ENCODE results near the gene CSAD.
A peak's percentile ranks its signal among the peaks of the same experiment; 100 is the strongest.
"Not testable (repeated sequence)": the region's sequence is repeated elsewhere in the genome, so short reads cannot be mapped to it uniquely, and the experiment has no call there.

Gene CSAD

GRCh38 chr12:53218551-53219291 lies 38.0 kb upstream of the CSAD start:
- DNase-seq (ENCODE audit: low read depth in 2 of 2) = no peak

GRCh38 chr12:53217931-53218307 lies 37.2 kb upstream of the CSAD start:
- no peak for DNase-seq (ENCODE audit: low read depth in 2 of 2)

- DNase-seq (ENCODE audit: low read depth in 2 of 2) = no peak
These were observed 36.6 kb upstream of the CSAD start for GRCh38 chr12:53217051-53217930.

- DNase-seq (ENCODE audit: low read depth in 2 of 2) = no peak
These were observed 34.8 kb upstream of the CSAD start for GRCh38 chr12:53215497-53215896.

GRCh38 chr12:53214687-53215455 lies 34.1 kb upstream of the CSAD start:
- no peak for DNase-seq (ENCODE audit: low read depth in 2 of 2)

- DNase-seq (ENCODE audit: low read depth in 2 of 2) = no peak
These were observed 33.5 kb upstream of the CSAD start for GRCh38 chr12:53214221-53214620.

- no peak for DNase-seq (ENCODE audit: low read depth in 2 of 2)
These were observed 32.6 kb upstream of the CSAD start for GRCh38 chr12:53213348-53213747.

GRCh38 chr12:53212931-53213330 lies 32.2 kb upstream of the CSAD start:
- DNase-seq (ENCODE audit: low read depth in 2 of 2) = no peak

GRCh38 chr12:53211476-53212381 lies 31.0 kb upstream of the CSAD start:
- DNase-seq (ENCODE audit: low read depth in 2 of 2) = no peak

- DNase-seq (ENCODE audit: low read depth in 2 of 2) = no peak
These were observed 30.1 kb upstream of the CSAD start for GRCh38 chr12:53210843-53211242.

- DNase-seq (ENCODE audit: low read depth in 2 of 2) = no peak
These were observed 28.2 kb upstream of the CSAD start for GRCh38 chr12:53208877-53209463.

- no peak for DNase-seq (ENCODE audit: low read depth in 2 of 2)
These were observed 27.7 kb upstream of the CSAD start for GRCh38 chr12:53208435-53208834.

GRCh38 chr12:53207042-53207441 lies 26.3 kb upstream of the CSAD start, which contains the start of gene ITGB7:
Gene ITGB7 (minus strand): TSS chr12:53207251. CDS start chr12:53200443, 6,808 bp downstream.
- no peak for DNase-seq (ENCODE audit: low read depth in 2 of 2)

GRCh38 chr12:53205747-53206419 lies 25.2 kb upstream of the CSAD start:
- peak in 1 of 2 experiments; percentile 62 for DNase-seq (ENCODE audit: low read depth in 2 of 2)

- no peak for DNase-seq (ENCODE audit: low read depth in 2 of 2)
These were observed 23.6 kb upstream of the CSAD start for GRCh38 chr12:53204351-53204750.

- not testable (repeated sequence) for DNase-seq (ENCODE audit: low read depth in 2 of 2)
These were observed 21.6 kb upstream of the CSAD start for GRCh38 chr12:53202316-53202715.

- DNase-seq (ENCODE audit: low read depth in 2 of 2) = no peak
These were observed 20.9 kb upstream of the CSAD start for GRCh38 chr12:53201639-53202038.

GRCh38 chr12:53201177-53201541 lies 20.4 kb upstream of the CSAD start:
- DNase-seq (ENCODE audit: low read depth in 2 of 2) = no peak

GRCh38 chr12:53200458-53201176 lies 19.9 kb upstream of the CSAD start:
- DNase-seq (ENCODE audit: low read depth in 2 of 2) = no peak

GRCh38 chr12:53200107-53200457 lies 19.4 kb upstream of the CSAD start:
- DNase-seq (ENCODE audit: low read depth in 2 of 2) = no peak

Measured in fibroblast of skin of left biceps (primary cell).